ENCODE data around the gene SCUBE1. TPM values are rescaled to one million over a fixed set of nuclear protein-coding genes. Genes with fewer than 3 reads are reported as not detected.

SCUBE1 gene
- total and polyA plus RNA-seq, 8 donors: 0.04 to 0.41 (median 0.12) TPM; not detected in 3

DNA sequence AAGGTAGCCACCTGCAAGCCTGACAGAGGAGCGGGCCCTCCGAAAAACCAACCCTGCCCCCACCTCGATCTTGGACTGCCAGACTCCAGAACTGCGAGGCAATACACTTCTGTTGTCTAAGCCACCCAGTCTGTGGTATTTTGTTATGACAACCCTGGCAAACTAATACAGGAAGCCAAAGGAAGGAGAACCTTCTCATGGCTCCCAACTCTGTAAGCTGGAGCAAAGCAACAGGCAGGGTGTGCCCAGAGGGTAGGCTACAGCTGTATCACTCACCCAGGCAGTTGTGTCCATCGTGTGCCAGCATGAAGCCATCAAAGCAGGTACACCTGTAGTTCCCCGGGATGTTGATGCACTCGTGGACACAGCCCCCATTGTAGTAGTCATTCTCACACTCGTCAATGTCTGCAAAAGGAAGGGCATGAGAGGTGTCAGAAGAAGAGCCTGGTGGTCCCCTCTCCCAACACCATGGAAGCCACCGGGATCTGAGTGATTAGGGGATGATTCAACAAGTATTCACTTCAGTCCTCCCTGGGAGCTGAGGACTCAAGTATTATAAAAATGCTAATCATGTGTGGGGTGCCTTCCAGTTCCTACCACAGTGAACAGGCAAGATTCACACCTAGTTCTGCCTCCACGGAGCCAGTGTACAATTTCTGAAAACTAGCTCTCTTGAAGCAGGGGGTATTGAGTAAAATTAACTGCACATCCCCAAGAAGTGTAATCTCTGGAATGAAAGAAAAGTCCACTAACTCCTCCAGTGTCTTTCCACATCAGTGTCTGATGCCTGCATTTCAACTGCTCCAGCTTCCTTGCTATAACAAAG, 23.3 kb downstream of the SCUBE1 start:
- H3K4me1 ChIP-seq: no peaks in the 10 kb centered on the region
- no peaks in the 10 kb centered on the region for H3K27me3 ChIP-seq
- TF ChIP-seq, protein P1, sequence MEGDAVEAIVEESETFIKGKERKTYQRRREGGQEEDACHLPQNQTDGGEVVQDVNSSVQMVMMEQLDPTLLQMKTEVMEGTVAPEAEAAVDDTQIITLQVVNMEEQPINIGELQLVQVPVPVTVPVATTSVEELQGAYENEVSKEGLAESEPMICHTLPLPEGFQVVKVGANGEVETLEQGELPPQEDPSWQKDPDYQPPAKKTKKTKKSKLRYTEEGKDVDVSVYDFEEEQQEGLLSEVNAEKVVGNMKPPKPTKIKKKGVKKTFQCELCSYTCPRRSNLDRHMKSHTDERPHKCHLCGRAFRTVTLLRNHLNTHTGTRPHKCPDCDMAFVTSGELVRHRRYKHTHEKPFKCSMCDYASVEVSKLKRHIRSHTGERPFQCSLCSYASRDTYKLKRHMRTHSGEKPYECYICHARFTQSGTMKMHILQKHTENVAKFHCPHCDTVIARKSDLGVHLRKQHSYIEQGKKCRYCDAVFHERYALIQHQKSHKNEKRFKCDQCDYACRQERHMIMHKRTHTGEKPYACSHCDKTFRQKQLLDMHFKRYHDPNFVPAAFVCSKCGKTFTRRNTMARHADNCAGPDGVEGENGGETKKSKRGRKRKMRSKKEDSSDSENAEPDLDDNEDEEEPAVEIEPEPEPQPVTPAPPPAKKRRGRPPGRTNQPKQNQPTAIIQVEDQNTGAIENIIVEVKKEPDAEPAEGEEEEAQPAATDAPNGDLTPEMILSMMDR (IDR thresholded peaks at IDR 0.05): no peak
- no peak overlapping the region for H3K4me3 ChIP-seq
- FAIRE-seq (no peak), DNase-seq (no peak), ATAC-seq (no peak)
- H3K27ac ChIP-seq: no peak overlapping the region
- intact Hi-C loops (cut with DNase I): no loop called here
- H3K36me3 ChIP-seq: no peaks in the 10 kb centered on the region
- 58 to 66% methylated on average over 10 of the region's 10 CpGs for WGBS, 2 donors
- H3K9me3 ChIP-seq: no peaks in the 10 kb centered on the region

DNA sequence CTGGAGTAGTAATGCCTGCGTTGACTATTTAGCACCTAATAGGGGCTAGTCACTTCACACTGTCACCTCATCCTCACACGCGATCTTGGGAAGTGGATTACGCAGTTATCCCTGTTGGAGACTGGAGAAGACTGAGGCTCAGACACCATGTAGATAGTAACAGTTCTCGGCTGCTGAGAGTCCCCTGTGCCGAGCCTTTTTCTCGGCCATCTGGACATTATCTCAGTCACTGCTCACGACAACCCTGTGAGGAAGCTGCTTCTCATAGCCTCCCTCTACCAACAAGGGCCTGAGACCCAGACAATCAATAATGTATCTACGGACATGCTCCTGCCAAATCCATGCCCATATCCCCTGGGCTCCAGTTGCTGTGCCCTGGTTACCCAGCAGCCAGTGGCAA, 25.9 kb downstream of the SCUBE1 start:
- H3K27me3 ChIP-seq: no peaks in the 10 kb centered on the region
- intact Hi-C loops (cut with DNase I): no loop called here
- H3K9me3 ChIP-seq: no peaks in the 10 kb centered on the region
- no peak for DNase-seq
- H3K4me3 ChIP-seq: no peak overlapping the region
- FAIRE-seq: no peak
- H3K36me3 ChIP-seq: no peaks in the 10 kb centered on the region
- ATAC-seq: no peak
- no peak overlapping the region for H3K27ac ChIP-seq
- 62 to 63% methylated on average over 9 of the region's 9 CpGs for WGBS, 2 donors
- TF ChIP-seq, protein P1 (IDR thresholded peaks at IDR 0.05): no peak
- H3K4me1 ChIP-seq: no peaks in the 10 kb centered on the region

DNA sequence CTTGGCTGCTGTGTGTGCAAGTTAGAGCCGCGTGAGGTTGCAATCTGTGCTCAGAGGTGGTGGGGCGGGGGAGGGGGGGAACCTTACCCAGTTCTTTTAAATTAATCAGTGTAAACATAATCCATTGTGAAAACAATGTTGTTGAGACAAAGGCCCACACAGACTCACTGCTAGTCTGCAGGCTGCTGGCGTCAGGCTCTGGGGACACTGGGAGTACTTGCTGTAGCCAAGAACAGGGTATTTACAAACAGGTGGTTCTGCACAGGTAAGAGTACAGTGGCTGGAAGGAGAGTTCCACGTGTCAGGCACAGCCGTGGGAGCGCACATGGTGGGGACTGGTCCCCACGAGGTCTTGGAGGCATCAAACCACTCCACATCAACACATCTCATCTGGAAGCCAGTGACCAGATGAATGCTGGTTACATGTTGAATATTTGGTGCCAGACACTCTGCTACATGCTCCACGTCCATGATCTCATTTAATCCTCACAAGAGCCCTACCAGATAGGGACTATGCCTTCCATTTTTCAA, 27.4 kb downstream of the SCUBE1 start:
- no peak overlapping the region for H3K4me3 ChIP-seq
- WGBS, 2 donors: 37 to 54% methylated on average over 9 of the region's 9 CpGs
- ATAC-seq: no peak
- no peaks in the 10 kb centered on the region for H3K27me3 ChIP-seq
- H3K27ac ChIP-seq: no peak overlapping the region
- no peaks in the 10 kb centered on the region for H3K9me3 ChIP-seq
- H3K36me3 ChIP-seq: no peaks in the 10 kb centered on the region
- FAIRE-seq: no peak
- H3K4me1 ChIP-seq: no peaks in the 10 kb centered on the region
- TF ChIP-seq, protein P1 (IDR thresholded peaks at IDR 0.05): no peak
- no peak for DNase-seq
- intact Hi-C loops (cut with DNase I): no loop called here

DNA sequence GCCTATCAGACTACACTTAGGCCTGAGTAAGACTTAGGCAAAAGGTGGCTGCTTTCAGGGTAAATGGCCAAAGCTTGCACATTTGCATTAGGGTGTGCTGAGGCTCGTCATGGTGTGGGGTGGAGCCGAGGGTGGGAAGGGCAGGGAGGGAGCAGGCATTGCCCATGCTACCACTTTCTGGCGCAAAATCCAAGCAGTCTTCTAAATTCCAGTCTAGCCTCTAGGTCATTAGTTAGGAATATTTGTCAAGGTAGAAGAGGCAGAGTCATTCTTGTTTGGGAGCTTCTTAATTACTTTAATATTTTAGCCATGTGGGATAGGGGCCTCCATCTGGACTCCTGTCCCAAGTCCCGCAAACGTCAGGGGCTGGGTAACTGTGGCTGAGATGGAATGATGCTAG, 28.6 kb downstream of the SCUBE1 start:
- TF ChIP-seq, protein P1 (IDR thresholded peaks at IDR 0.05): no peak
- no peak overlapping the region for H3K27ac ChIP-seq
- DNase-seq (no peak), FAIRE-seq (no peak), ATAC-seq (no peak)
- H3K9me3 ChIP-seq: no peaks in the 10 kb centered on the region
- no peak overlapping the region for H3K4me3 ChIP-seq
- H3K36me3 ChIP-seq: no peaks in the 10 kb centered on the region
- WGBS, 2 donors: 63 to 75% methylated on average over 5 of the region's 5 CpGs
- H3K4me1 ChIP-seq: no peaks in the 10 kb centered on the region
- no peaks in the 10 kb centered on the region for H3K27me3 ChIP-seq
- intact Hi-C loops (cut with DNase I): no loop called here

DNA sequence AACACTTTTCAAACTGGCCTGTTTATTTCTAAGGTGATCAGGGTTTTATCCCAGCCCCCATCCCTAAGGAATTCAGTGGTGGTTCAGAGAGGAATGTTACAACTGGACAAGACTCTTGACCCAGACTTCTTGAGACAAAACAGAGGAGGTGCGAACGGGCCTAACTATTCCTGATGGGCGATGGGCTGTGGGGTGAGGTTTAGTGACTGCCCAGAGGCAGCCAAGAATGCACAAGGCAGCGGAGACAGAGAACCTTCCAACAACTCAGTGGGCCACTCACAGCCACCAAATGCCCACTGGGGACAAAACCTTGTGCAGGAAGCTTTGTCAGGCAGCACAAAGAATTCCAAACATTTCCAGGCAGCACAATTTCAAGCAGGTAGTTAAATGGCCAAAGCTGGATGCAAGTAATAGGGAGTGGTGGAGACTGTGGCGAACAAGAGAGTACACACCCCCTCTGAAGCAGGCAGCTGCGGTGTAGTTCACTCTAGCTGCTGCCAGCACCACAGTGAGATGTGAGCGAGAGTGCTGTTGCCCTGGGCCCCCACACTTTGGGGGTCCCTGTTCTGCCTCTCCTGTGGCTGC, 29.2 kb downstream of the SCUBE1 start:
- Histone ChIP-seq H3K36me3 (no peaks in the 10 kb centered on the region), H3K4me1 (no peaks in the 10 kb centered on the region), H3K4me3 (no peak overlapping the region), H3K27ac (no peak overlapping the region), H3K9me3 (no peaks in the 10 kb centered on the region), H3K27me3 (no peaks in the 10 kb centered on the region)
- TF ChIP-seq, protein P1 (IDR thresholded peaks at IDR 0.05): no peak
- WGBS, 2 donors: 83 to 87% methylated on average over 7 of the region's 7 CpGs
- DNase-seq (no peak), FAIRE-seq (no peak), ATAC-seq (no peak)
- intact Hi-C loops (cut with DNase I): no loop called here

Measured in pancreas (tissue), 10 donors.